SK-N-SH treated with all-trans-retinoic acid at 6 μM for 48 hours (cell line): Measurements from ENCODE around the gene RPS6KA2.
"Not testable (repeated sequence)": the region's sequence is repeated elsewhere in the genome, so short reads cannot be mapped to it uniquely, and the experiment has no call there.

Source experiments
- ATAC-seq: fragments of 200-7000 bp; cut with Tn5 transposase; 3 replicates; pipeline ENCODE4 v1.9.1; 2020; ENCODE audit warnings: mild to moderate bottlenecking, moderate library complexity
- ARNTL ChIP-seq: fragments of 450-650 bp; formaldehyde crosslinking; IDR thresholded peaks from 2 replicates; pipeline ENCODE4 v1.5.0; 2020; ENCODE audit warnings: low read depth, mild to moderate bottlenecking, moderate library complexity, borderline replicate concordance
- BACH2 ChIP-seq: fragments of 250-450 bp; sonication (Bioruptor Pico); IDR thresholded peaks from 2 replicates; pipeline ENCODE4 v1.9.0; 2021; ENCODE audit warnings: mild to moderate bottlenecking, borderline replicate concordance
- CREB5 ChIP-seq: fragments of 250-450 bp; sonication (Bioruptor Pico); IDR thresholded peaks from 2 replicates; pipeline ENCODE4 v1.5.1; 2020; ENCODE audit warnings: low read depth, mild to moderate bottlenecking, moderate library complexity
- ESRRG ChIP-seq: fragments of 250-450 bp; sonication (Bioruptor Pico); IDR thresholded peaks from 2 replicates; pipeline ENCODE4 v1.6.1; 2021; ENCODE audit warnings: mild to moderate bottlenecking
- GLIS3 ChIP-seq: fragments of 250-450 bp; sonication (Bioruptor Pico); IDR thresholded peaks from 2 replicates; pipeline ENCODE4 v1.5.0; 2020; ENCODE audit warnings: mild to moderate bottlenecking, moderate library complexity
- ISL1 ChIP-seq: fragments of 250-450 bp; sonication (Bioruptor Pico); IDR thresholded peaks from 2 replicates; pipeline ENCODE4 v2.1.2; 2022; ENCODE audit warnings: mild to moderate bottlenecking, moderate library complexity
- OSR1 ChIP-seq: fragments of 250-450 bp; sonication (Bioruptor Pico); IDR thresholded peaks from 2 replicates; pipeline ENCODE4 v1.8.0; 2022; ENCODE audit warnings: moderate library complexity, mild to moderate bottlenecking, inconsistent platforms
- POU6F1 ChIP-seq: fragments of 250-450 bp; sonication (Bioruptor Pico); IDR thresholded peaks from 2 replicates; pipeline ENCODE4 v1.8.0; 2021; ENCODE audit warnings: low read depth, mild to moderate bottlenecking, moderate library complexity, borderline replicate concordance
- PPARA ChIP-seq: fragments of 250-450 bp; sonication (Bioruptor Pico); IDR thresholded peaks from 2 replicates; pipeline ENCODE4 v1.5.0; 2020; ENCODE audit warnings: mild to moderate bottlenecking, borderline replicate concordance
- RARB ChIP-seq: fragments of 250-450 bp; sonication (Bioruptor Pico); IDR thresholded peaks from 2 replicates; pipeline ENCODE4 v1.8.0; 2021; ENCODE audit warnings: mild to moderate bottlenecking, moderate library complexity
- SNAI2 ChIP-seq: fragments of 250-450 bp; sonication (Bioruptor Pico); IDR thresholded peaks from 2 replicates; pipeline ENCODE4 v1.5.0; 2020; ENCODE audit warnings: mild to moderate bottlenecking, moderate library complexity
- TCF4 ChIP-seq: fragments of 250-450 bp; sonication (Bioruptor Pico); IDR thresholded peaks from 2 replicates; pipeline ENCODE4 v1.8.0; 2021; ENCODE audit warnings: mild to moderate bottlenecking, moderate library complexity, borderline replicate concordance
- TOX ChIP-seq: fragments of 250-450 bp; sonication (Bioruptor Pico); IDR thresholded peaks from 2 replicates; pipeline ENCODE4 v1.8.0; 2021; ENCODE audit warnings: mild to moderate bottlenecking, moderate library complexity, borderline replicate concordance
- ZC3H10 ChIP-seq: fragments of 250-450 bp; sonication (Bioruptor Pico); IDR thresholded peaks from 2 replicates; pipeline ENCODE4 v1.5.1; 2021; ENCODE audit warnings: mild to moderate bottlenecking, moderate library complexity
- ZFP3 ChIP-seq: fragments of 250-450 bp; sonication (Bioruptor Pico); IDR thresholded peaks from 2 replicates; pipeline ENCODE4 v1.5.0; 2020; ENCODE audit warnings: mild to moderate bottlenecking, moderate library complexity
- ZFP30 ChIP-seq: fragments of 450-650 bp; formaldehyde crosslinking; IDR thresholded peaks from 2 replicates; pipeline ENCODE4 v1.5.0; 2022; ENCODE audit warnings: mild to moderate bottlenecking, moderate library complexity
- ZNF565 ChIP-seq: fragments of 450-650 bp; formaldehyde crosslinking; conservative IDR thresholded peaks from 2 replicates; pipeline ENCODE4 v1.5.0; 2020; ENCODE audit warnings: low read depth, mild to moderate bottlenecking, moderate library complexity
- ZNF70 ChIP-seq: fragments of 450-650 bp; formaldehyde crosslinking; IDR thresholded peaks from 2 replicates; pipeline ENCODE4 v1.5.0; 2020; ENCODE audit warnings: mild to moderate bottlenecking, moderate library complexity
- TF ChIP-seq, protein P1 (sequence below): fragments of 250-450 bp; sonication (Bioruptor Pico); IDR thresholded peaks from 2 replicates; pipeline ENCODE4 v1.5.0; 2020; ENCODE audit warnings: mild to moderate bottlenecking, moderate library complexity
- TF ChIP-seq, protein P2 (sequence below): fragments of 250-450 bp; sonication (Bioruptor Pico); IDR thresholded peaks from 2 replicates; pipeline ENCODE4 v1.8.0; 2020; ENCODE audit warnings: mild to moderate bottlenecking, moderate library complexity, borderline replicate concordance

Gene RPS6KA2

DNA sequence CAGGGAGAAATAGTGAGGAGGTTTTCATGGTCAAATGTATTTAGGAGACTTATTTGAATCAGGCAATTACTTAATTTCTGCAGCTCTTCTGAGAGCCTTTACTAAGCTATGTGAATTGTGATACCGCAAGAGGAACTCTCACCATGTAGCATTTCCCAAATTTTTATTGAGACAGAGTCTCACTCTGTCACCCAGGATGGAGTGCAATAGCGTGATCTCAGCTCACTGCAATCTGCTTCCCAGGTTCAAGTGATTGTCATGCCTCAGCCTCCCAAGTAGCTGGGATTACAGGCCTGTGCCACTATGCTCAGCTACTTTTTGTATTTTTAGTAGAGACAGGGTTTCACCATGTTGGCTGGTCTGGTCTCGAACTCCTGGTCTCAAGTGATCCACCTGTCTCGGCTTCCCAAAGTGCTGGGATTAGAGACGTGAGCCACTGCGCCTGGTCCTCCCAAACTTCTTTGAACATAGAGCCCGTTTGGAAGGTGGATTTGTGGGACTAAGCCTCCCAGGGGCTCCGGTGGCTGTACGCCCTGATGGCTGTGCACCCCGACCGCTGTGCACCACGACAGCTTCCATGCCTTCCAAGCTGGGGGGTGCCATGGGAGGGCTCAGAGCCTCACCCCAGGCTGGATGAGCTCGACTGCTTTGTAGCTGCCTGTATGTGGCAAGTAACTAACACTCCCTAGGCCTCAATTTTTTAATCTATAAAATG lies 238.6 kb downstream of the RPS6KA2 start (continued):
- TF ChIP-seq ARNTL, result no peak

DNA sequence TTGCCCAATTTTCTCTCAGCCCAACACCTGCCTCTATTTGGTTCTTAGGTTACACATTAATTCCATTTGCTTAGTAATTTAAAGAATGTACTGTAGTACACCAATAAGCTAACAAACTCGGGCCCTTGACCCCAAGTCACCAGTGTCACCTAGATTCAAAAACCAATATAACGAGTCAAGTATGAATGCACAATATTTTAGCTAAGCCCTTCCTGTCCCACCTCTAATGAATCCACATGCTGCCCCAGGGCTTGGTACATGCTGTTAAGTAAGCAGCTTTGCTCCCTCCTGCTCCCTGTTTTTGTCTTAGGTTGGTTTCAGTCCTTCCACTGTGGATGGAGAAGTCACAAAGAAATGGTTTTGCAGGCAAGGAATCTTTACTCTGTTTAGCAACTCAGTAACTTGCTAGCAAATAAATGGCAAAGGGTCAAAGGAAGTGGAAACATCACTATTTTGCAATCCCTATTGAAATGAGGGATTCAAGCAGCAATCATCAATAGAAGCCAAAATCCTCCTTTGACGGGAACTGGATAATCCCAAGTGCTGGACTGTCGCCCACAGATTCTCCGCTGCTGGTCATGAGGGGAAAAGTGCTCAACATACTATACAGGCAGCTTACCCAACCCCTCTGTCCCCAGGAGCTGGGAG lies 239.3 kb downstream of the RPS6KA2 start:
- TF ChIP-seq, protein P1, sequence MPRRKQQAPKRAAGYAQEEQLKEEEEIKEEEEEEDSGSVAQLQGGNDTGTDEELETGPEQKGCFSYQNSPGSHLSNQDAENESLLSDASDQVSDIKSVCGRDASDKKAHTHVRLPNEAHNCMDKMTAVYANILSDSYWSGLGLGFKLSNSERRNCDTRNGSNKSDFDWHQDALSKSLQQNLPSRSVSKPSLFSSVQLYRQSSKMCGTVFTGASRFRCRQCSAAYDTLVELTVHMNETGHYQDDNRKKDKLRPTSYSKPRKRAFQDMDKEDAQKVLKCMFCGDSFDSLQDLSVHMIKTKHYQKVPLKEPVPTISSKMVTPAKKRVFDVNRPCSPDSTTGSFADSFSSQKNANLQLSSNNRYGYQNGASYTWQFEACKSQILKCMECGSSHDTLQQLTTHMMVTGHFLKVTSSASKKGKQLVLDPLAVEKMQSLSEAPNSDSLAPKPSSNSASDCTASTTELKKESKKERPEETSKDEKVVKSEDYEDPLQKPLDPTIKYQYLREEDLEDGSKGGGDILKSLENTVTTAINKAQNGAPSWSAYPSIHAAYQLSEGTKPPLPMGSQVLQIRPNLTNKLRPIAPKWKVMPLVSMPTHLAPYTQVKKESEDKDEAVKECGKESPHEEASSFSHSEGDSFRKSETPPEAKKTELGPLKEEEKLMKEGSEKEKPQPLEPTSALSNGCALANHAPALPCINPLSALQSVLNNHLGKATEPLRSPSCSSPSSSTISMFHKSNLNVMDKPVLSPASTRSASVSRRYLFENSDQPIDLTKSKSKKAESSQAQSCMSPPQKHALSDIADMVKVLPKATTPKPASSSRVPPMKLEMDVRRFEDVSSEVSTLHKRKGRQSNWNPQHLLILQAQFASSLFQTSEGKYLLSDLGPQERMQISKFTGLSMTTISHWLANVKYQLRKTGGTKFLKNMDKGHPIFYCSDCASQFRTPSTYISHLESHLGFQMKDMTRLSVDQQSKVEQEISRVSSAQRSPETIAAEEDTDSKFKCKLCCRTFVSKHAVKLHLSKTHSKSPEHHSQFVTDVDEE, result no peak
- TF ChIP-seq ESRRG (CRISPR knock-in tag), result no peak
- TF ChIP-seq PPARA, result no peak
- TF ChIP-seq TCF4 (CRISPR knock-in tag), result no peak
- TF ChIP-seq, protein P2, sequence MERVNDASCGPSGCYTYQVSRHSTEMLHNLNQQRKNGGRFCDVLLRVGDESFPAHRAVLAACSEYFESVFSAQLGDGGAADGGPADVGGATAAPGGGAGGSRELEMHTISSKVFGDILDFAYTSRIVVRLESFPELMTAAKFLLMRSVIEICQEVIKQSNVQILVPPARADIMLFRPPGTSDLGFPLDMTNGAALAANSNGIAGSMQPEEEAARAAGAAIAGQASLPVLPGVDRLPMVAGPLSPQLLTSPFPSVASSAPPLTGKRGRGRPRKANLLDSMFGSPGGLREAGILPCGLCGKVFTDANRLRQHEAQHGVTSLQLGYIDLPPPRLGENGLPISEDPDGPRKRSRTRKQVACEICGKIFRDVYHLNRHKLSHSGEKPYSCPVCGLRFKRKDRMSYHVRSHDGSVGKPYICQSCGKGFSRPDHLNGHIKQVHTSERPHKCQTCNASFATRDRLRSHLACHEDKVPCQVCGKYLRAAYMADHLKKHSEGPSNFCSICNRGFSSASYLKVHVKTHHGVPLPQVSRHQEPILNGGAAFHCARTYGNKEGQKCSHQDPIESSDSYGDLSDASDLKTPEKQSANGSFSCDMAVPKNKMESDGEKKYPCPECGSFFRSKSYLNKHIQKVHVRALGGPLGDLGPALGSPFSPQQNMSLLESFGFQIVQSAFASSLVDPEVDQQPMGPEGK (CRISPR knock-in tag), result no peak
- no peak for TF ChIP-seq ARNTL
- TF ChIP-seq TOX (CRISPR knock-in tag), result no peak
- TF ChIP-seq ISL1 (CRISPR knock-in tag), result no peak
- TF ChIP-seq POU6F1, result no peak
- no peak for TF ChIP-seq ZNF70 (CRISPR knock-in tag)
- no peak for TF ChIP-seq SNAI2
- TF ChIP-seq ZNF565 (CRISPR knock-in tag), result no peak
- no peak for ATAC-seq

DNA sequence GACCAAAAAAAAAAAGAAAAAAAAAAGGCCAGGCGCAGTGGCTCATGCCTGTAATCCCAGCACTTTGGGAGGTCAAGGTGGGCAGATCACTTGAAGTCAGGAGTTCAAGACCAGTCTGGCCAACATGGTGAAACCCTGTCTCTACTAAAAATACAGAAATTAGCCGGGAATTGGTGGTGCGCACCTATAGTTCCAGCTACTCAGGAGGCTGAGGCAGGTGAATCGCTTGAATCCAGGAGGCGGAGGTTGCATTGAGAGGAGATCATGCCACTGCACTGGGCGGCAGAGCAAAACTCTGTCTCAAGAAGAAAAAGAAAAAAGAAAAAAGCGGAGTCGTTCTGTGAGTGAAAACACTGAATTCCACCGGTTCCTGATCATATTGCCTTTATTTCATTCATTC lies 240.0 kb downstream of the RPS6KA2 start:
- ATAC-seq, result not testable (repeated sequence)

DNA sequence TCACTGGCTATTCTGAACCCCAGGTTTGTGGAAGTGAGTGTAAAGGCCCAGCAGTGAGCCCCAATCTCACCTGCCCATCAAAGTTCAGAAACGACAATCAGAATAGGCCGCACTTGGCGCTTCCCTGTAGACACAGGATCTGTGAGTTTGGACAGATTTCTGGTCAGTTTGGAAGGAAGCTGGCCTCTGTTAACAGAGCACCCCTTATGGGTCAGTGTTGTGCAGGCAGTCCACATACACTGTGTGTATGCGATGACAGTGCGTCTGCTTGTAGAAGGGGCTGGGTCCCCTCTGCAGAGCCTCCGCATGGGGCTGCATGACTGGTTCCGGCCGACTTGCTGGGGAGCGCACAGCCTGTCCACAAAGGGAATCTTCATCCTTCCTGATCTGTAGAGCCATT lies 240.9 kb downstream of the RPS6KA2 start:
- ATAC-seq, result no peak
- TF ChIP-seq ZNF70 (CRISPR knock-in tag) (no peak), CREB5 (CRISPR knock-in tag) (no peak), ESRRG (CRISPR knock-in tag) (no peak), RARB (CRISPR knock-in tag) (no peak), POU6F1 (no peak), ZNF565 (CRISPR knock-in tag) (no peak), GLIS3 (no peak), ZFP30 (CRISPR knock-in tag) (no peak), ARNTL (no peak), SNAI2 (no peak), ZC3H10 (CRISPR knock-in tag) (no peak), BACH2 (no peak), ISL1 (CRISPR knock-in tag) (no peak), TOX (CRISPR knock-in tag) (no peak), PPARA (no peak), ZFP3 (CRISPR knock-in tag) (no peak), OSR1 (no peak)
- TF ChIP-seq, protein P1, result no peak
- TF ChIP-seq, protein P2 (CRISPR knock-in tag), result no peak
